Chondrocyte (in vitro differentiated cells): ENCODE measurements around the gene INTS11. TPM values are rescaled to one million over a fixed set of nuclear protein-coding genes. Genes with fewer than 3 reads are reported as not detected.

Source experiments
- DNase-seq: peaks from one replicate; pipeline ENCODE4 v3.0.0; 2021; ENCODE audit warnings: mixed read lengths, low spot score
- H3K27ac Mint-ChIP-seq: one replicate; pipeline ENCODE4 v1.8.0; 2021; ENCODE audit warnings: mild to moderate bottlenecking, moderate library complexity, mixed read lengths; ENCODE audit not compliant: unreplicated experiment
- H3K27me3 Mint-ChIP-seq: 2 replicates; pipeline ENCODE4 v1.8.0; 2021; ENCODE audit warnings: low read depth, mixed read lengths
- H3K36me3 Mint-ChIP-seq: 2 replicates; pipeline ENCODE4 v1.8.0; 2021; ENCODE audit warnings: low read depth, mixed read lengths
- H3K4me1 Mint-ChIP-seq: 2 replicates; pipeline ENCODE4 v1.8.0; 2021; ENCODE audit warnings: low read depth, mild to moderate bottlenecking, mixed read lengths
- H3K4me3 Mint-ChIP-seq: one replicate; pipeline ENCODE4 v1.8.0; 2021; ENCODE audit warnings: mild to moderate bottlenecking, moderate library complexity, mixed read lengths; ENCODE audit not compliant: unreplicated experiment
- H3K9me3 Mint-ChIP-seq: 2 replicates; pipeline ENCODE4 v1.8.0; 2021; ENCODE audit warnings: low read depth, mixed read lengths
- CTCF ChIP-seq: fragments of 200-600 bp; sonication (generic); IDR thresholded peaks from 2 replicates; pipeline ENCODE4 v1.5.0; 2021; ENCODE audit warnings: antibody characterized with exemption, mild to moderate bottlenecking, moderate library complexity
- total RNA-seq: library from RNA; stranded (reverse); gene quantifications from 3 replicates; pipeline ENCODE4 v1.2.1, GENCODE V29; 2021

The INTS11 gene
- total RNA-seq, 1 donor from 2014 or later, result 73.8 TPM

- H3K4me3 Mint-ChIP-seq, result no peak overlapping the region
- no peak for TF ChIP-seq CTCF
- no peak overlapping the region for H3K27ac Mint-ChIP-seq
Observed at GRCh38 chr1:1340791-1341548, 16.5 kb upstream of the INTS11 start.

GRCh38 chr1:1340185-1340584 lies 15.7 kb upstream of the INTS11 start:
- peaks cover 3% of the 10 kb centered on the region for H3K36me3 Mint-ChIP-seq
- no peak overlapping the region for H3K4me3 Mint-ChIP-seq
- no peak for DNase-seq
- H3K27ac Mint-ChIP-seq, result no peak overlapping the region
- no peak for TF ChIP-seq CTCF
- H3K27me3 Mint-ChIP-seq, result no peaks in the 10 kb centered on the region
- H3K9me3 Mint-ChIP-seq, result no peaks in the 10 kb centered on the region
- H3K4me1 Mint-ChIP-seq, result peaks cover 5% of the 10 kb centered on the region

More at GRCh38 chr1:1340791-1341548, 16.5 kb upstream of the INTS11 start:
- Mint-ChIP-seq H3K36me3 (peaks cover 3% of the 10 kb centered on the region), H3K27me3 (no peaks in the 10 kb centered on the region), H3K4me1 (peaks cover 7% of the 10 kb centered on the region), H3K9me3 (no peaks in the 10 kb centered on the region)
- DNase-seq, result no peak

GRCh38 chr1:1338278-1338677 lies 13.8 kb upstream of the INTS11 start:
- H3K4me3 Mint-ChIP-seq, result no peak overlapping the region
- H3K4me1 Mint-ChIP-seq, result no peaks in the 10 kb centered on the region

GRCh38 chr1:1337793-1338147 lies 13.3 kb upstream of the INTS11 start:
- DNase-seq, result no peak
- Mint-ChIP-seq H3K4me1 (no peaks in the 10 kb centered on the region), H3K27me3 (no peaks in the 10 kb centered on the region), H3K27ac (no peak overlapping the region), H3K9me3 (no peaks in the 10 kb centered on the region), H3K4me3 (no peak overlapping the region), H3K36me3 (peaks cover 3% of the 10 kb centered on the region)
- TF ChIP-seq CTCF, result no peak

More at GRCh38 chr1:1338278-1338677, 13.8 kb upstream of the INTS11 start:
- Mint-ChIP-seq H3K36me3 (peaks cover 3% of the 10 kb centered on the region), H3K27me3 (no peaks in the 10 kb centered on the region), H3K9me3 (no peaks in the 10 kb centered on the region), H3K27ac (no peak overlapping the region)
- TF ChIP-seq CTCF, result no peak
- no peak for DNase-seq

- TF ChIP-seq CTCF, result no peak
- Mint-ChIP-seq H3K27ac (no peak overlapping the region), H3K4me1 (no peaks in the 10 kb centered on the region), H3K9me3 (no peaks in the 10 kb centered on the region), H3K27me3 (no peaks in the 10 kb centered on the region), H3K36me3 (peaks cover 3% of the 10 kb centered on the region), H3K4me3 (no peak overlapping the region)
- DNase-seq, result no peak
Observed at GRCh38 chr1:1336931-1337792, 12.7 kb upstream of the INTS11 start.
